ENCODE measurements around the gene RAPGEFL1. TPM values are rescaled to one million over a fixed set of nuclear protein-coding genes. Genes with fewer than 3 reads are reported as not detected.

Gene RAPGEFL1
- total RNA-seq, 1 donor from 2014 or later: 11.8 TPM

DNA sequence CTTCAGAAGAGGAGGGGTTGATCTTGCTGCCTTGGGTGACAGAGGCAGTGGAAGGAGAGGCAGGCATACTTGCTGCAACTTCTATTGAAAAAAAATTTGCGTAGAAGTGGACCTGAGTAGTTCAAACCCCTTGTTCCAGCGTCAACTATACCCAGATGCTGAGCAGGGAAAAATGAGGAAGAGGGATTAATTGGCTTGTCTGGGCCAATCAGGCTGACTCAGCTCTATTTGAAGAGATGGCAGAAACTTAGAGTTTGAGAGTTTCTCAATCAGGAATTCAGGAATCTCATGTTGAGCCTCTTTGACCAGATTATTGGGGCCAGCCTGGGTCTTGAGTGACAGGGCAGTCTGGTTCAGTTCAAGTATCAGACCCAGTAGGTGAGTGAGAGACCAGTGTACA lies 19.3 kb upstream of the RAPGEFL1 start:
- Mint-ChIP-seq H3K4me3 (no peak overlapping the region), H3K27ac (peak overlapping the region; percentile 61), H3K9me3 (peaks cover 3% of the 10 kb centered on the region), H3K4me1 (ENCODE audit: low read depth) (peaks cover 37% of the 10 kb centered on the region), H3K27me3 (ENCODE audit: insufficient read depth) (no peaks in the 10 kb centered on the region), H3K36me3 (ENCODE audit: low read depth) (peaks cover 31% of the 10 kb centered on the region)
- no peak for DNase-seq (ENCODE audit: low spot score)
- intact Hi-C loops (cut with micrococcal nuclease): no loop called here

DNA sequence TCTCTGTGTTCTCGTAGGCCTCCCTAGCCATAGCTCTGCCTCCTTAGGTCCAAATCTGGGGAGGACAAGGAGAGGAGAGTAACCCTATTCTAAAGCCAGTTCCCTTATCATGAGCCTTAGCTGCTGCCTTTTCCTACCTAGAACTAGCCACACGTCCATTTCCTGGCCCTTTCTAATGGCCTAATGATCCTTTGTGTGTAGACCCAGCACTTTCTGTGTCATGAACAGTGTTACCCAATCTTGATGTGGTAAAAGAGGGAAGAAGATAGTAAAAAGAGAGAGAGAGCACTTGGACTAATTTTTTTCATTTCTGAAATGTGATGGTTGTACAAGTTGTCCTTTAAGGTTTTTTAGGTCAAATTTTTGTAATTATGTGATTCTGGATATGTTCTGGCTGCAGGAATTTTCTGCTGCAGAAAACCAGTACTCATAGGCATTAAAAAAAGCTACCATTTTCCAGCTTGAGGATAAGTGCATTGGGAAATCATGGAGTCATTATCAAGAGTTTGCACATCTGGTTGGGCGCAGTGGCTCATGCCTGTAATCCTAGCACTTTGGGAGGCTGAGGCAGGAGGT lies 18.7 kb upstream of the RAPGEFL1 start:
- H3K4me3 Mint-ChIP-seq: no peak overlapping the region
- peaks cover 31% of the 10 kb centered on the region for H3K4me1 Mint-ChIP-seq (ENCODE audit: low read depth)
- H3K36me3 Mint-ChIP-seq (ENCODE audit: low read depth): peaks cover 28% of the 10 kb centered on the region
- no peaks in the 10 kb centered on the region for H3K9me3 Mint-ChIP-seq
- DNase-seq (ENCODE audit: low spot score): no peak
- peak overlapping the region; percentile 49 for H3K27ac Mint-ChIP-seq
- intact Hi-C loops (cut with micrococcal nuclease): no loop called here
- no peaks in the 10 kb centered on the region for H3K27me3 Mint-ChIP-seq (ENCODE audit: insufficient read depth)

DNA sequence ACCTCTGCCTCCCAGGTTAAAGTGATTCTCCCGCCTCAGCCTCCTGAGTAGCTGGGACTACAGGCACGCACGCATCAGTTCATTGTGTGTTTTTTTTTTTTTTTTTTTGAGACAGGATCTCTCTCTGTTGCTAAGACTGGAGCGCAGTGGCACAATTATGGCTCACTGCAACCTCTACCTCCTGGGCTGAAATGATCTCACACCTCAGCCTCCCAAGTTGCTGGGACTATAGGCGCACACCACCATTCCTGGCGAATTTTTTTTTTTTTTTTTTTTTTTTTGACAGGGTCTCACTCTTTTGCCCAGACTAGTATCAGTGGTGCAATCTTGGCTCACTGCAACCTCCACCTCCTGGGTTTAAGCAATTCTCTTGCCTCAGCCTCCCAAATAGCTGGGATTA lies 17.8 kb upstream of the RAPGEFL1 start:
- peaks cover 29% of the 10 kb centered on the region for H3K36me3 Mint-ChIP-seq (ENCODE audit: low read depth)
- no peaks in the 10 kb centered on the region for H3K9me3 Mint-ChIP-seq

DNA sequence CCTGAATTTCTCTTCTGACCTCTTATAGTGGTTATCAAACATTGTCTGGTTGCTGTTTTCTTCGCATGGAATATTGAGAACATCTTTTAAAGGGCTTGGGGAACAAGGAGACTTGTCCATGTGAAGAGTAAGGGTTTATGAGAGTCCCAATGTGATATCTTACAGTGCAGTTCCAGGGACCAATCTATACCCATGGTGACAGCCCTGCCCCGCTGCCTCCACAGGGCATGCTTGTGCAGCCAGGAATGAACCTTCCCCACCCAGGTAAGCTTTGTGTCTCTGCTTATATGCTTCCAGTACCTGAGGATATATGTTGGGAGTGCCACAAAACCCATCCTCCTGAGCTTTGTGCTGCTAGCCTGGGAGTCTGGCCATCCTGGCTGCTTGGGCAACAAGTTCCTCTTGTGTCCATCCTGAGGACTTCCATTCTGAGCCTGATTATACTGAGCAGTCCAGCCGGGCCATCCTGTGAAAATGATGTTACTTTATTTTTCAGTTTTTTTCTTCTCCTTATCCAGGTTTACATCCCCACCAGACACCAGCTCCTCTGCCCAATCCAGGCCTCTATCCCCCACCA lies 9.5 kb upstream of the RAPGEFL1 start:
- no peaks in the 10 kb centered on the region for H3K27me3 Mint-ChIP-seq (ENCODE audit: insufficient read depth)
- no peak overlapping the region for H3K4me3 Mint-ChIP-seq
- H3K27ac Mint-ChIP-seq: peak overlapping the region; percentile 7
- H3K4me1 Mint-ChIP-seq (ENCODE audit: low read depth): peaks cover 10% of the 10 kb centered on the region
- intact Hi-C loops (cut with micrococcal nuclease): loop anchor here (1.0 to 5.0 kb wide), 4 partner anchors 10 to 154 kb away; partner anchors contain the start of gene RAPGEFL1
- peaks cover 45% of the 10 kb centered on the region for H3K36me3 Mint-ChIP-seq (ENCODE audit: low read depth)
- DNase-seq (ENCODE audit: low spot score): no peak
- H3K9me3 Mint-ChIP-seq: no peaks in the 10 kb centered on the region

More for the DNA sequence above, 17.8 kb upstream of the RAPGEFL1 start:
- Mint-ChIP-seq H3K4me1 (ENCODE audit: low read depth) (peaks cover 24% of the 10 kb centered on the region), H3K4me3 (no peak overlapping the region), H3K27ac (no peak overlapping the region), H3K27me3 (ENCODE audit: insufficient read depth) (no peaks in the 10 kb centered on the region)
- intact Hi-C loops (cut with micrococcal nuclease): no loop called here
- DNase-seq (ENCODE audit: low spot score): no peak

DNA sequence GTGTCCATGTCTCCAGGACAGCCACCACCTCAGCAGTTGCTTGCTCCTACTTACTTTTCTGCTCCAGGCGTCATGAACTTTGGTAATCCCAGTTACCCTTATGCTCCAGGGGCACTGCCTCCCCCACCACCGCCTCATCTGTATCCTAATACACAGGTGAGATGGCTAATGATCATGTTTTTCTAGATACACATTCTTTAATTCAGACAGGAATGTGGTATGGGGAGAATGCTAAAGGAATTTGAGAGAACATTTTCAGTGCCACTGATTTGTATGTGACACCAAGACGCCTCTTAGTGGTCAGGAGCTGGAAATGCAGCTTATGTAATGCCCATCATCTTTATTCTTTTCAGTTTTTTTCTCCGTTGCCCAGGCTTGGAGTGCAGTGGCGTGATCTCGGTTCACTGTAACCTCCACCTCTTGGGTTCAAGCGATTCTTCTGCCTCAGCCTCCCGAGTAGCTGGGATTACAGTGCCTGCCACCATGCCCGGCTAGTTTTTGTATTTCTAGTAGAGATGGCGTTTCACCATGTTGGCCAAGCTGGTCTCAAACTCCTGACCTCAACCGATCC lies 8.9 kb upstream of the RAPGEFL1 start:
- Mint-ChIP-seq H3K36me3 (ENCODE audit: low read depth) (peaks cover 48% of the 10 kb centered on the region), H3K27me3 (ENCODE audit: insufficient read depth) (no peaks in the 10 kb centered on the region), H3K9me3 (no peaks in the 10 kb centered on the region), H3K4me1 (ENCODE audit: low read depth) (peaks cover 10% of the 10 kb centered on the region), H3K4me3 (no peak overlapping the region), H3K27ac (peak overlapping the region; percentile 7)
- DNase-seq (ENCODE audit: low spot score): no peak
- intact Hi-C loops (cut with micrococcal nuclease): loop anchor here (1.0 to 5.0 kb wide), 4 partner anchors 9 to 155 kb away; partner anchors contain the start of gene RAPGEFL1

DNA sequence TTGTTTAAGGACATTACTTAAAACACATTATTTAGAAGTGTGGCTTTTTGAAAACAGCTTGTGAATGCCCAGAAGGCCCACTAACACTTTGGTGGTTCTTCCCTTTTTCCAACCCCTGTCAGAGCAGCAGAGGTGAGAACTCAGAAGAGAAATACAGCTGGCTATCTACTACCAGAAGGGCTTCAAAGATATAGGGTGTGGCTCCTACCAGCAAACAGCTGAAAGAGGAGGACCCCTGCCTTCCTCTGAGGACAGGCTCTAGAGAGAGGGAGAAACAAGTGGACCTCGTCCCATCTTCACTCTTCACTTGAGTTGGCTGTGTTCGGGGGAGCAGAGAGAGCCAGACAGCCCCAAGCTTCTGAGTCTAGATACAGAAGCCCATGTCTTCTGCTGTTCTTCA lies 6.9 kb upstream of the RAPGEFL1 start:
- H3K4me3 Mint-ChIP-seq: no peak overlapping the region
- peaks cover 10% of the 10 kb centered on the region for H3K4me1 Mint-ChIP-seq (ENCODE audit: low read depth)
- DNase-seq (ENCODE audit: low spot score): no peak
- intact Hi-C loops (cut with micrococcal nuclease): no loop called here
- no peaks in the 10 kb centered on the region for H3K27me3 Mint-ChIP-seq (ENCODE audit: insufficient read depth)
- no peaks in the 10 kb centered on the region for H3K9me3 Mint-ChIP-seq
- H3K36me3 Mint-ChIP-seq (ENCODE audit: low read depth): peaks cover 46% of the 10 kb centered on the region
- H3K27ac Mint-ChIP-seq: no peak overlapping the region

DNA sequence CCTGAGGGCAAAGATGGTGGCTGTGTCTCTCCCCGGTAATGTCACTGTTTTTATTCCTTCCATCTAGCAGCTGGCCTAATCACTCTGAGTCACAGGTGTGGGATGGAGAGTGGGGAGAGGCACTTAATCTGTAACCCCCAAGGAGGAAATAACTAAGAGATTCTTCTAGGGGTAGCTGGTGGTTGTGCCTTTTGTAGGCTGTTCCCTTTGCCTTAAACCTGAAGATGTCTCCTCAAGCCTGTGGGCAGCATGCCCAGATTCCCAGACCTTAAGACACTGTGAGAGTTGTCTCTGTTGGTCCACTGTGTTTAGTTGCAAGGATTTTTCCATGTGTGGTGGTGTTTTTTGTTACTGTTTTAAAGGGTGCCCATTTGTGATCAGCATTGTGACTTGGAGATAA lies 5.5 kb upstream of the RAPGEFL1 start:
- no peak for DNase-seq (ENCODE audit: low spot score)
- Mint-ChIP-seq H3K9me3 (no peaks in the 10 kb centered on the region), H3K27me3 (ENCODE audit: insufficient read depth) (no peaks in the 10 kb centered on the region), H3K4me1 (ENCODE audit: low read depth) (peaks cover 13% of the 10 kb centered on the region), H3K27ac (no peak overlapping the region), H3K4me3 (no peak overlapping the region), H3K36me3 (ENCODE audit: low read depth) (peaks cover 53% of the 10 kb centered on the region)
- intact Hi-C loops (cut with micrococcal nuclease): no loop called here

DNA sequence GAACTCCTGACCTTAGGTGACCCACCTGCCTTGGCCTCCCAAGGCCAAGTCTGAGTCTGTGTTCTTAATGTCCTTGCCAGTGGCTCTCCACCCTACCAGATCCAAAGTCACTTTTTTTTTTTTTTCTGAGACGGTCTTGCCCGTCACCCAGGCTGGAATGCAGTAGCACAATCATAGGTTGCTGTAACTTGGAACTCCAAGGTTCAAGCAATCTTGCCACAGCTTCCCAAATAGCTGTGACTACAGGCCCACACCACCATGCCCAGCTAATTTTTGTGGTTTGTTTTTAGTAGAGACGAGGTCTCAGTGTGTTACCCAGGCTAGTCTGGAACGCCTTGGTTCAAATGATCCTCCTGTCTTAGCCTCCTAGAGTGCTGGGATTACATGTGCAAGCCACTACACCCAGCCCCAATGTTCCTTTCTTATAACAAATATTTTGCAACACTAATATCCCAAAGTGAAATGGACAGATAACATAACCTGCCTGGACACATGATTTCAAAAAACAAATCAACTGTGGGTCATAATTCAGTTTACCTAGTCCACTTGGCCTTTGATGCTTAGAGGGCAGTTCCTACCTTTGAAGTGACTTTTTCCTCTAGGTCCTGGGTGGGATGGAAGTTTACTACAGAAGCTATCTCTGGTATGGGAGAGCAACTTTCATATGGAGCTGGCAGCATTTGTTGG lies 4.0 kb upstream of the RAPGEFL1 start:
- no peak for DNase-seq (ENCODE audit: low spot score)
- intact Hi-C loops (cut with micrococcal nuclease): no loop called here
- Mint-ChIP-seq H3K9me3 (no peaks in the 10 kb centered on the region), H3K27ac (no peak overlapping the region), H3K4me1 (ENCODE audit: low read depth) (peaks cover 16% of the 10 kb centered on the region), H3K4me3 (no peak overlapping the region), H3K36me3 (ENCODE audit: low read depth) (peaks cover 50% of the 10 kb centered on the region), H3K27me3 (ENCODE audit: insufficient read depth) (no peaks in the 10 kb centered on the region)

DNA sequence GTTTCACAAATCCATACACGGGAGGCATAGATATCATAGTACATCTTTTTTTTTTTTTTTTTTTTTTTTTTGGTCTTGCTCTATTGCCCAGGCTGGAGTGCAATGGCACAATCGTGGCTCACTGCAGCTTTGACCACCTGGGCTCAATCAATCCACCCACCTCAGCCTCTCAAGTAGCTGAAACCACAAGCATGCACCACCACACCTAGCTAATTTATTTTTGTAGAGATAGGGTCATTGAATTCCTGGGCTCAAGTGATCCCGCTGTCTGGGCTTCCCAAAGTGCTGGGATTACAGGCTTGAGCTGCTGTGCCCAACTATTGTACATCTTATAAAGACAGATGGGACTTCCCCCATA lies 3.5 kb upstream of the RAPGEFL1 start:
- peaks cover 10% of the 10 kb centered on the region for H3K4me1 Mint-ChIP-seq (ENCODE audit: low read depth)
- H3K27me3 Mint-ChIP-seq (ENCODE audit: insufficient read depth): no peaks in the 10 kb centered on the region
- H3K4me3 Mint-ChIP-seq: no peak overlapping the region
- H3K36me3 Mint-ChIP-seq (ENCODE audit: low read depth): peaks cover 46% of the 10 kb centered on the region
- DNase-seq (ENCODE audit: low spot score): no peak
- no peak overlapping the region for H3K27ac Mint-ChIP-seq
- intact Hi-C loops (cut with micrococcal nuclease): no loop called here
- H3K9me3 Mint-ChIP-seq: no peaks in the 10 kb centered on the region

DNA sequence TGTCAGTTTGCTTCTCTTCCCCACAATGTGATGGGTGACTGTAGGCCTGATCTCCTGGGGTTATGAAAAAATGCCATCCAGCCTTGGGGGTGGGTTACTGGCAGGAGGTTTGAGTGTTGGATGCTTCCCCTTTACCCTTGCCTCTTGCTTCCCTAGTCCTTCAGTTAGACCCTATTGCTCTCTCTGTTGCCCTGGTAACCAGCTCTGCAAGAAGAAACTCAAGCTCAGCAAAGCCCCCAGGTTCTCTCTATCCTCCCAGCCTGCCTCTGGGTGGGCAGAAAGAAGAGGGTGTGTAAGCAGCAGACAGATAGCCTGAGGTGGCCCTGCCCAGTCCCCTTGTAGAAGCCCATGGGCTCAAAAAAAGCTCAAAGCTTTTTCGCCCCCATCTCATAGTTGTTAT lies 2.8 kb upstream of the RAPGEFL1 start:
- intact Hi-C loops (cut with micrococcal nuclease): no loop called here
- Mint-ChIP-seq H3K9me3 (no peaks in the 10 kb centered on the region), H3K27me3 (ENCODE audit: insufficient read depth) (no peaks in the 10 kb centered on the region), H3K27ac (peak overlapping the region; percentile 36), H3K4me3 (no peak overlapping the region), H3K36me3 (ENCODE audit: low read depth) (peaks cover 43% of the 10 kb centered on the region), H3K4me1 (ENCODE audit: low read depth) (peaks cover 8% of the 10 kb centered on the region)
- DNase-seq (ENCODE audit: low spot score): no peak

DNA sequence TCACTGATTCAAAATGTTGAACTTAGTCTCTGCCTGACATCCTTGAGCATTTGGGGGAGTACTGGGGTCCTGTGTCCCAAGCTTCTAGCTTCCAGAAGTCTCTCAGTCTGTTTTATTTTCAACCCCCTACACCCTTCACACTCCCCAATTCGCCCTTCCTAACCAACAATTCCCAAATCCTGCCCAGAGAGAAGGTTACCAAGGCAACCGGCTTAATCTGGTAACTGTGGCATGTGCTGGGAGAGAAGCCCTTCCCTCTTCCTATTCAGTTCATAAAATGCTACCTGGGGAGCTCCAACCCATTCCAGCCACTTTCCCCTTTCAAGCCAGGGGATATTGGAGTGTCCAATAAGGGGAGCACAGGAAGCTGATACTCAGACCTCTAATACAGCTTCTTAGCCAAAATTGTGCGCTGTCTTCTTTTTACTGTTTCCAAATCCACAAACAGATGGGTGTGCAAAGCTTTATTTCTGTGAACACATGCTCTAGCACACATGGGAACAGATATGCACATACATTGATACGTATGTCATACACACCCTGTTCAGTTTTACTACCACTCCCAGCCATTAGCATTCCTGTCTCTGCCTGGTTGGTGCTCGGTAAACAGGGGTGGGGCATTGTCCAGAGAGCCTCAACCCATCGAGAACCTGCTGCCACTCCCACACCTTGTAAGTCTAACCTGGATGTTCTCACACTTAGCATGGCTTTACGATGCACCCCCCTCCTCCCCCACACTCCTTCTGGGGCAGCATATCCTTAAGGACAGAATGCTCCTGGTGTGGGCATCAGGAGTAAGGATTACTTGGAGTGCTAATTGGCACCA lies 1.1 kb upstream of the RAPGEFL1 start:
- peaks cover 38% of the 10 kb centered on the region for H3K36me3 Mint-ChIP-seq (ENCODE audit: low read depth)
- peaks cover 8% of the 10 kb centered on the region for H3K4me1 Mint-ChIP-seq (ENCODE audit: low read depth)
- no peaks in the 10 kb centered on the region for H3K9me3 Mint-ChIP-seq
- intact Hi-C loops (cut with micrococcal nuclease): loop anchor here (2.0 kb wide), 3 partner anchors 15 to 63 kb away; partner anchors contain the start of gene WIPF2
- H3K27ac Mint-ChIP-seq: peak overlapping the region; percentile 70
- DNase-seq (ENCODE audit: low spot score): no peak
- peak overlapping the region; percentile 51 for H3K4me3 Mint-ChIP-seq
- H3K27me3 Mint-ChIP-seq (ENCODE audit: insufficient read depth): no peaks in the 10 kb centered on the region

DNA sequence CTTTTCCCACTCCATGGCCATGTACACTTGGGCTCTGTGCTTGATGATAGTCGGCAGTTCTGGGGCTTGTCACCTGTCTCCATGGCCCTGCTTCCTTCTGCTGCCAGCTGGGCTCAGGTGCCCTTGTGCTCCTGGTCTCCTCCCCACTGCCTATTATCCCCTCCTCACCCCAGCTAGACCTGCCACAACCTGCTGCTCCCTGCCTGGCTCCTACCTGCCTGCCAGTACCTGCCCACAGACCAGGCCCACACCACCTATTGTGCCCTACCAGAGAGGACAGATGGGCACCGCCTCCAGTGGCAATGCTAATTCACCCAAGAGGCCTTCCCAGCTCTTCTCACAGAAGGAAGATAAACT lies 538 bp upstream of the RAPGEFL1 start:
- Mint-ChIP-seq H3K27ac (peak overlapping the region; percentile 70), H3K4me1 (ENCODE audit: low read depth) (peaks cover 8% of the 10 kb centered on the region), H3K36me3 (ENCODE audit: low read depth) (peaks cover 33% of the 10 kb centered on the region), H3K4me3 (peak overlapping the region; percentile 51), H3K27me3 (ENCODE audit: insufficient read depth) (no peaks in the 10 kb centered on the region), H3K9me3 (no peaks in the 10 kb centered on the region)
- intact Hi-C loops (cut with micrococcal nuclease): loop anchor here (1.0 to 2.0 kb wide), 4 partner anchors 8 to 64 kb away; partner anchors contain the start of gene WIPF2
- DNase-seq (ENCODE audit: low spot score): no peak

Data from activated T-helper 1 cell treated with anti-CD3 and anti-CD28 coated beads, Interleukin-12 subunit alpha, Interleukin-12 subunit beta, Interleukin-2, Interleukin-4 antibody, amounts not matched to agents 30 ng/mL and 10 ng/mL and 1 ng/mL, durations not matched to agents 14 hours and 24 hours and 36 hours (primary cell).